Neural cell (in vitro differentiated cells): Measurements from ENCODE around the gene CAMK1D. TPM values are rescaled to one million over a fixed set of nuclear protein-coding genes. Genes with fewer than 3 reads are reported as not detected.
A peak's percentile ranks its signal among the peaks of the same experiment; 100 is the strongest.
"Not testable (repeated sequence)": the region's sequence is repeated elsewhere in the genome, so short reads cannot be mapped to it uniquely, and the experiment has no call there.

ENCODE experiments used
- H2AFZ ChIP-seq: fragments of 200-600, 300-800 bp; sonication (generic), shearing (Covaris generic); 2 replicates; pipeline ENCODE4 v1.6.0; 2014; ENCODE audit warnings: low read depth, mild to moderate bottlenecking, antibody characterized with exemption, low read length, moderate library complexity
- H3F3A ChIP-seq: fragments of 200-600 bp; shearing (Covaris generic); 2 replicates; pipeline ENCODE4 v1.6.1; 2016; ENCODE audit warnings: mild to moderate bottlenecking, moderate library complexity, mixed read lengths, antibody characterized with exemption, low read length; ENCODE audit not compliant: insufficient read depth, poor library complexity, severe bottlenecking
- H3K27ac ChIP-seq: fragments of 200-600, 300-800 bp; sonication (generic), shearing (Covaris generic); 2 replicates; pipeline ENCODE4 v1.5.1; 2014; ENCODE audit warnings: mild to moderate bottlenecking, low read length, moderate library complexity
- H3K27me3 ChIP-seq: fragments of 300-800, 200-600 bp; sonication (generic), shearing (Covaris generic); 2 replicates; pipeline ENCODE4 v1.6.0; 2014; ENCODE audit warnings: mild to moderate bottlenecking, low read depth, low read length, moderate library complexity; ENCODE audit not compliant: insufficient read depth
- H3K36me3 ChIP-seq: fragments of 300-800, 200-600 bp; sonication (generic), shearing (Covaris generic); 2 replicates; pipeline ENCODE4 v1.5.1; 2014; ENCODE audit warnings: mild to moderate bottlenecking, antibody characterized with exemption, low read length, moderate library complexity; ENCODE audit not compliant: insufficient read depth
- H3K4me2 ChIP-seq: fragments of 300-800, 200-600 bp; sonication (generic), shearing (Covaris generic); 2 replicates; pipeline ENCODE4 v1.6.0; 2014; ENCODE audit warnings: mild to moderate bottlenecking, low read length
- H3K4me3 ChIP-seq: fragments of 300-800, 200-600 bp; sonication (generic), shearing (Covaris generic); 2 replicates; pipeline ENCODE4 v1.5.1; 2014; ENCODE audit warnings: mild to moderate bottlenecking, low read length, moderate library complexity
- H3K79me2 ChIP-seq: fragments of 200-600 bp; shearing (Covaris generic); replicated peaks from 2 replicates; pipeline ENCODE4 v1.6.0; 2014; ENCODE audit warnings: mild to moderate bottlenecking, low read length, moderate library complexity; ENCODE audit not compliant: insufficient read depth
- H3K9ac ChIP-seq: fragments of 300-800, 200-600 bp; sonication (generic), shearing (Covaris generic); 2 replicates; pipeline ENCODE4 v1.6.1; 2016; ENCODE audit warnings: mild to moderate bottlenecking, low read length, mixed read lengths
- H3K9me2 ChIP-seq: fragments of 200-600 bp; shearing (Covaris generic); 2 replicates; pipeline ENCODE4 v1.6.1; 2016; ENCODE audit warnings: mild to moderate bottlenecking, low read length, mixed read lengths; ENCODE audit not compliant: insufficient read depth
- H3K9me3 ChIP-seq: fragments of 200-600, 300-800 bp; sonication (generic), shearing (Covaris generic); 2 replicates; pipeline ENCODE4 v1.6.1; 2016; ENCODE audit warnings: mild to moderate bottlenecking, mixed run types, low read length, moderate library complexity, mixed read lengths
- H4K20me1 ChIP-seq: fragments of 200-600 bp; shearing (Covaris generic); 2 replicates; pipeline ENCODE4 v1.6.1; 2016; ENCODE audit warnings: mild to moderate bottlenecking, mixed run types; ENCODE audit not compliant: insufficient read depth
- CTCF ChIP-seq: fragments of 450-650 bp; IDR thresholded peaks from 2 replicates; pipeline ENCODE4 v1.5.1; 2014; ENCODE audit warnings: antibody characterized with exemption, mild to moderate bottlenecking, moderate library complexity; ENCODE audit not compliant: poor library complexity, severe bottlenecking
- EP300 ChIP-seq: fragments of 450-650 bp; conservative IDR thresholded peaks from 2 replicates; pipeline ENCODE4 v1.6.1; 2014; ENCODE audit warnings: antibody characterized with exemption, mild to moderate bottlenecking, moderate library complexity; ENCODE audit not compliant: poor library complexity, severe bottlenecking
- EZH2 ChIP-seq: fragments of 200-600, 300-800 bp; shearing (Covaris generic), sonication (generic); IDR thresholded peaks from 2 replicates; pipeline ENCODE4 v1.6.1; 2014; ENCODE audit warnings: antibody characterized with exemption, low read length, borderline replicate concordance, mild to moderate bottlenecking; ENCODE audit not compliant: insufficient read depth, poor library complexity, severe bottlenecking
- MXI1 ChIP-seq: fragments of 450-650 bp; conservative IDR thresholded peaks from 2 replicates; pipeline ENCODE4 v1.6.1; 2014; ENCODE audit warnings: antibody characterized with exemption, mild to moderate bottlenecking; ENCODE audit not compliant: poor library complexity, severe bottlenecking
- POLR2AphosphoS5 ChIP-seq: IDR thresholded peaks from 2 replicates; pipeline ENCODE4 v1.6.1; 2012
- RAD21 ChIP-seq: fragments of 450-650 bp; conservative IDR thresholded peaks from 2 replicates; pipeline ENCODE4 v1.6.1; 2014; ENCODE audit warnings: antibody characterized with exemption, mild to moderate bottlenecking, moderate library complexity
- REST ChIP-seq: IDR thresholded peaks from 2 replicates; pipeline ENCODE4 v1.6.1; 2012; ENCODE audit warnings: borderline replicate concordance
- SMC3 ChIP-seq: fragments of 450-650 bp; conservative IDR thresholded peaks from 2 replicates; pipeline ENCODE4 v1.6.1; 2014; ENCODE audit warnings: antibody characterized with exemption, mild to moderate bottlenecking, moderate library complexity; ENCODE audit not compliant: poor library complexity
- TAF1 ChIP-seq: IDR thresholded peaks from 2 replicates; pipeline ENCODE4 v1.6.1; 2012; ENCODE audit warnings: low read depth
- polyA minus RNA-seq: library from RNA; depleted of rRNA, polyadenylated mRNA; stranded (reverse); fragments of >200 nt; gene quantifications from 2 replicates; pipeline ENCODE4 v1.2.3, GENCODE V29; 2014
- polyA plus RNA-seq: library from polyadenylated mRNA; depleted of rRNA; stranded (reverse); fragments of >200 nt; gene quantifications from 2 replicates; pipeline ENCODE4 v1.2.3, GENCODE V29; 2014

CAMK1D gene
- polyA plus RNA-seq = 13.8 and 18.6 TPM in 2 replicates
- polyA minus RNA-seq = 32.4 and 38.7 TPM in 2 replicates

GRCh38 chr10:12348870-12349628, at the start of gene CAMK1D:
Gene CAMK1D, plus strand, starts transcription at chr10:12349547.
- Histone ChIP-seq H3K36me3 (no peaks in the 10 kb centered on the region), H3K9me2 (no peaks in the 10 kb centered on the region), H3K27ac (peak within 1 kb of the TSS; percentile 73), H2AFZ (peak within 1 kb of the TSS; percentile 51), H3K79me2 (peaks cover 26% of the 10 kb centered on the region), H3K9me3 (no peaks in the 10 kb centered on the region), H4K20me1 (no peaks in the 10 kb centered on the region), H3K4me3 (peak within 1 kb of the TSS; percentile 94), H3K4me2 (peak within 1 kb of the TSS; percentile 77), H3F3A (no peaks in the 10 kb centered on the region), H3K27me3 (no peaks in the 10 kb centered on the region), H3K9ac (peak within 1 kb of the TSS; percentile 79)
- TF ChIP-seq POLR2AphosphoS5 = peak; percentile 14
- TF ChIP-seq CTCF = peak; percentile 59
- TF ChIP-seq REST = no peak

- H3K36me3 ChIP-seq, H3K27me3 ChIP-seq, H2AFZ ChIP-seq, H3K4me2 ChIP-seq, H3F3A ChIP-seq, H3K9ac ChIP-seq, H3K27ac ChIP-seq, H4K20me1 ChIP-seq, H3K9me3 ChIP-seq, H3K79me2 ChIP-seq, H3K9me2 ChIP-seq, H3K4me3 ChIP-seq: not testable (repeated sequence)
Measured at GRCh38 chr10:12301036-12301435, 48.3 kb upstream of the CAMK1D start.

GRCh38 chr10:12308057-12308456, 41.3 kb upstream of the CAMK1D start:
- H3K36me3 ChIP-seq = no peaks in the 10 kb centered on the region
- H3K9me3 ChIP-seq = no peaks in the 10 kb centered on the region
- H3K27ac ChIP-seq = no peak overlapping the region
- H3K9ac ChIP-seq = no peak overlapping the region
- H3K27me3 ChIP-seq = no peaks in the 10 kb centered on the region
- no peaks in the 10 kb centered on the region for H4K20me1 ChIP-seq
- H3K4me3 ChIP-seq = no peak overlapping the region
- TF ChIP-seq RAD21 (no peak), EZH2 (no peak), EP300 (no peak), MXI1 (no peak), POLR2AphosphoS5 (no peak), TAF1 (no peak), CTCF (no peak), REST (no peak), SMC3 (no peak)
- H3K4me2 ChIP-seq = no peak overlapping the region
- H2AFZ ChIP-seq = no peak overlapping the region
- no peaks in the 10 kb centered on the region for H3F3A ChIP-seq
- H3K9me2 ChIP-seq = no peaks in the 10 kb centered on the region
- no peaks in the 10 kb centered on the region for H3K79me2 ChIP-seq
